Measurements from ENCODE around the gene CYP2W1. TPM values are rescaled to one million over a fixed set of nuclear protein-coding genes. Genes with fewer than 3 reads are reported as not detected.
A peak's percentile ranks its signal among the peaks of the same experiment; 100 is the strongest.

The CYP2W1 gene
- total RNA-seq, 4 donors from 2014 or later, result 0.41 to 0.95 TPM; not detected in 2

GRCh38 chr7:982511-983003 is 424 bp upstream of the CYP2W1 start:
- in situ Hi-C loops (cut with MboI; ENCODE audit: low pct_ligation_motif_present in 1 of 4, low pct_unique_long_range_greater_than_20kb in 1 of 4, low sequenced_read_pairs in 3 of 4), result loop anchor here in 3 of 4 donors (25.0 kb wide), 2 partner anchors 155 to 180 kb away; partner anchors contain the start of gene ZFAND2A (in 2 of the 3)

GRCh38 chr7:983616-984071 is 663 bp downstream of the CYP2W1 start:
- in situ Hi-C loops (cut with MboI; ENCODE audit: low pct_ligation_motif_present in 1 of 4, low pct_unique_long_range_greater_than_20kb in 1 of 4, low sequenced_read_pairs in 3 of 4), result loop anchor here in 3 of 4 donors (25.0 kb wide), 2 partner anchors 154 to 179 kb away; partner anchors contain the start of gene ZFAND2A (in 2 of the 3)
- peaks cover 0 to 22% (median 16%) of the 10 kb centered on the region in 4 donors for H3K4me1 ChIP-seq
- no peak overlapping the region for H3K27ac ChIP-seq

More at GRCh38 chr7:982511-983003, 424 bp upstream of the CYP2W1 start:
- H3K27me3 ChIP-seq, result peaks cover 24% of the 10 kb centered on the region
- H3K36me3 ChIP-seq, result no peaks in the 10 kb centered on the region
- H3K27ac ChIP-seq, result peak overlapping the region in 1 of 4 donors; percentile 25
- DNase-seq, result no peak
- intact Hi-C loops (cut with DNase I; ENCODE audit: low total_unique reads), result no loop called here
- no peak overlapping the region for H3K4me3 ChIP-seq
- H3K4me1 ChIP-seq, result peaks cover 0 to 23% (median 17%) of the 10 kb centered on the region in 4 donors
- 52% methylated on average over 10 of the region's 10 CpGs; no CpG with 5 or more reads in 1 of the 2 donors for WGBS, 2 donors (ENCODE audit: low coverage in 1 of 2)
- TF ChIP-seq EP300 (IDR thresholded peaks at IDR 0.05; ENCODE audit: low read depth), result no peak
- TF ChIP-seq POLR2A (IDR thresholded peaks at IDR 0.05), result no peak
- no peak for TF ChIP-seq POLR2AphosphoS5 (IDR thresholded peaks at IDR 0.05)
- no peak for TF ChIP-seq CTCF (IDR thresholded peaks at IDR 0.05)
- no peaks in the 10 kb centered on the region for H3K9me3 ChIP-seq

GRCh38 chr7:984361-985126 is 1.6 kb downstream of the CYP2W1 start:
- in situ Hi-C loops (cut with MboI; ENCODE audit: low pct_ligation_motif_present in 1 of 4, low pct_unique_long_range_greater_than_20kb in 1 of 4, low sequenced_read_pairs in 3 of 4) (loop anchor here in 3 of 4 donors (25.0 kb wide), 2 partner anchors 153 to 178 kb away; partner anchors contain the start of gene ZFAND2A (in 2 of the 3)), intact Hi-C loops (cut with DNase I; ENCODE audit: low total_unique reads) (no loop called here)
- no peak for TF ChIP-seq CTCF (IDR thresholded peaks at IDR 0.05)
- TF ChIP-seq POLR2AphosphoS5 (IDR thresholded peaks at IDR 0.05), result no peak
- TF ChIP-seq POLR2A (IDR thresholded peaks at IDR 0.05), result no peak
- TF ChIP-seq EP300 (IDR thresholded peaks at IDR 0.05; ENCODE audit: low read depth), result no peak
- no peak overlapping the region for H3K4me3 ChIP-seq
- H3K4me1 ChIP-seq, result peaks cover 0 to 24% (median 17%) of the 10 kb centered on the region in 4 donors
- no peak overlapping the region for H3K27ac ChIP-seq
- peaks cover 38% of the 10 kb centered on the region for H3K27me3 ChIP-seq
- no peak for DNase-seq
- 89% methylated on average over 25 of the region's 39 CpGs; no CpG with 5 or more reads in 1 of the 2 donors for WGBS, 2 donors (ENCODE audit: low coverage in 1 of 2)
- H3K36me3 ChIP-seq, result no peaks in the 10 kb centered on the region
- H3K9me3 ChIP-seq, result no peaks in the 10 kb centered on the region

More at GRCh38 chr7:983616-984071, 663 bp downstream of the CYP2W1 start:
- TF ChIP-seq POLR2A (IDR thresholded peaks at IDR 0.05), result no peak
- no peak for TF ChIP-seq POLR2AphosphoS5 (IDR thresholded peaks at IDR 0.05)
- no peak for TF ChIP-seq CTCF (IDR thresholded peaks at IDR 0.05)
- no peak for TF ChIP-seq EP300 (IDR thresholded peaks at IDR 0.05; ENCODE audit: low read depth)
- Histone ChIP-seq H3K27me3 (peaks cover 33% of the 10 kb centered on the region), H3K4me3 (no peak overlapping the region), H3K36me3 (no peaks in the 10 kb centered on the region), H3K9me3 (no peaks in the 10 kb centered on the region)
- DNase-seq, result no peak
- 91% methylated on average over 15 of the region's 20 CpGs; no CpG with 5 or more reads in 1 of the 2 donors for WGBS, 2 donors (ENCODE audit: low coverage in 1 of 2)
- intact Hi-C loops (cut with DNase I; ENCODE audit: low total_unique reads), result no loop called here

GRCh38 chr7:985127-985416 is 2.1 kb downstream of the CYP2W1 start:
- H3K27me3 ChIP-seq, result peaks cover 38% of the 10 kb centered on the region
- no peaks in the 10 kb centered on the region for H3K9me3 ChIP-seq
- H3K4me3 ChIP-seq, result no peak overlapping the region
- H3K27ac ChIP-seq, result no peak overlapping the region
- in situ Hi-C loops (cut with MboI; ENCODE audit: low pct_ligation_motif_present in 1 of 4, low pct_unique_long_range_greater_than_20kb in 1 of 4, low sequenced_read_pairs in 3 of 4) (loop anchor here in 3 of 4 donors (25.0 kb wide), 2 partner anchors 152 to 177 kb away; partner anchors contain the start of gene ZFAND2A (in 2 of the 3)), intact Hi-C loops (cut with DNase I; ENCODE audit: low total_unique reads) (no loop called here)
- peaks cover 0 to 24% (median 17%) of the 10 kb centered on the region in 4 donors for H3K4me1 ChIP-seq
- TF ChIP-seq EP300 (IDR thresholded peaks at IDR 0.05; ENCODE audit: low read depth) (no peak), POLR2AphosphoS5 (IDR thresholded peaks at IDR 0.05) (no peak), POLR2A (IDR thresholded peaks at IDR 0.05) (no peak), CTCF (IDR thresholded peaks at IDR 0.05) (no peak)
- H3K36me3 ChIP-seq, result no peaks in the 10 kb centered on the region
- no peak for DNase-seq
- 86% methylated on average over 13 of the region's 16 CpGs; no CpG with 5 or more reads in 1 of the 2 donors for WGBS, 2 donors (ENCODE audit: low coverage in 1 of 2)

Measured in transverse colon (tissue), 4 donors.